ENCODE data around the gene EPHA6. TPM values are rescaled to one million over a fixed set of nuclear protein-coding genes. Genes with fewer than 3 reads are reported as not detected.
"Not testable (repeated sequence)": the region's sequence is repeated elsewhere in the genome, so short reads cannot be mapped to it uniquely, and the experiment has no call there.

Gene EPHA6
- total RNA-seq, 2 experiments from 2014 or later = not detected

DNA sequence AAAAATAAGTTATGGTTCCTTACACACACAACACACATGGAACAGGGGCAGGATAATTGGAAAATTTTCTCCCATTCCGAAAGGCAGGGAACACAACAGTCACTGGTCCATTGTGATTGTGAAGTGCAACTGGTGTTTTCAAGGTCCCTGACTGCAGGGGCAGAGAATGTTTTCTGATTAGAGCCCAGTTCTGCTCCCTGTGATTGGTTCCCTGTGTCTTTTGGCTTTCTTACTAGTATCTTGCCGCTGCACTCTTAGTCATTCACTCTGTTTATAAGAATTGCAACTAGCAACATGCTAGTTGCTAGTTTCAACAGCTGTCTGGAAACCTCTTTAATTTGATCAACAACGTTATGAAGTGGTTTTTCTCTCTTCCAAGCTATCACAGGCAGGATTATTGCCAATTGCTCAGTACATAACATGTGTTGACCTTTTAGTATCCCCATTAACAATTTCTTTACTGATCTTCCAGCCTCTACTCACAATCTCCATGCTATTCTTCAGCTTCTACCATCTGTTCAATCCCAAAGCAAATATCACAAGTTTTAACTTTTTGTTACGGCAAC is 177.5 kb downstream of the EPHA6 start:
- CTCF ChIA-PET = interaction anchor here (0.6 kb wide), 1 partner anchor 358 kb away, joined by 4 read pairs; no protein-coding TSS in a partner anchor
- intact Hi-C loops (cut with DNase I, micrococcal nuclease) = no loop called here
- DNase-seq = no peak
- no peak for ATAC-seq
- Mint-ChIP-seq H3K4me1 (no peaks in the 10 kb centered on the region), H3K27ac (no peak overlapping the region), H3K27me3 (no peaks in the 10 kb centered on the region), H3K36me3 (ENCODE audit: low read depth) (no peaks in the 10 kb centered on the region), H3K4me3 (no peak overlapping the region), H3K9me3 (ENCODE audit: low read depth) (peaks cover 5% of the 10 kb centered on the region)
- POLR2A ChIA-PET = no interaction called here

- Mint-ChIP-seq H3K4me3 (no peak overlapping the region), H3K9me3 (ENCODE audit: low read depth) (peaks cover 4% of the 10 kb centered on the region), H3K27me3 (no peaks in the 10 kb centered on the region), H3K36me3 (ENCODE audit: low read depth) (no peaks in the 10 kb centered on the region), H3K27ac (no peak overlapping the region), H3K4me1 (no peaks in the 10 kb centered on the region)
- ChIA-PET POLR2A (no interaction called here), CTCF (no interaction called here)
- ATAC-seq (no peak), DNase-seq (no peak)
- intact Hi-C loops (cut with DNase I, micrococcal nuclease) = no loop called here
Observed at GRCh38 chr3:96994988-96995387, 180.6 kb downstream of the EPHA6 start.

- no peaks in the 10 kb centered on the region for H3K36me3 Mint-ChIP-seq (ENCODE audit: low read depth)
- no peak overlapping the region for H3K4me3 Mint-ChIP-seq
- peaks cover 4% of the 10 kb centered on the region for H3K9me3 Mint-ChIP-seq (ENCODE audit: low read depth)
- DNase-seq = no peak
- H3K27me3 Mint-ChIP-seq = no peaks in the 10 kb centered on the region
- H3K27ac Mint-ChIP-seq = no peak overlapping the region
- intact Hi-C loops (cut with DNase I, micrococcal nuclease) = no loop called here
- POLR2A ChIA-PET = no interaction called here
- CTCF ChIA-PET = no interaction called here
- no peak for ATAC-seq
- H3K4me1 Mint-ChIP-seq = no peaks in the 10 kb centered on the region
Observed at GRCh38 chr3:96996009-96996408, 181.6 kb downstream of the EPHA6 start.

DNA sequence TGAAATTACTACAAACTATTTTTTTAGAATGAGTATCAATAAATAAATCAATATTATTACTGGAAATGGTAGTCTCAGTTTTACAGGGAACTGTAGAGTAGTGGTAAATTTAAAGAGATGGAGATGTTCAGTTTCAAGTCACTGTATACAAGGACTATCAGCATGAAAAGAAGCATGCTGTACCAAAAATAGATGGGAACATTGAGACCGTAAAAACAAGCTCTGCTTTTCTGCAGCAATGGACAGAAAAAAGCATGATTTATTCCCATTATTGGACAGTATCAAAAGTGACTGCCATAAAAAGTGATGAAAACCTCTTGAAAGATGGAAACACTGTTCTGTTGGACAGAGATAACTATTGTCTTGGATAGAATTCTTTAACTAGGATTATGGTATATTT is 187.2 kb downstream of the EPHA6 start:
- no peak overlapping the region for H3K4me3 Mint-ChIP-seq
- no peak overlapping the region for H3K27ac Mint-ChIP-seq
- ATAC-seq (no peak), DNase-seq (no peak)
- H3K9me3 Mint-ChIP-seq (ENCODE audit: low read depth) = peaks cover 6% of the 10 kb centered on the region
- ChIA-PET CTCF (no interaction called here), POLR2A (no interaction called here)
- no peaks in the 10 kb centered on the region for H3K27me3 Mint-ChIP-seq
- no peaks in the 10 kb centered on the region for H3K36me3 Mint-ChIP-seq (ENCODE audit: low read depth)
- no peaks in the 10 kb centered on the region for H3K4me1 Mint-ChIP-seq
- intact Hi-C loops (cut with DNase I, micrococcal nuclease) = no loop called here

DNA sequence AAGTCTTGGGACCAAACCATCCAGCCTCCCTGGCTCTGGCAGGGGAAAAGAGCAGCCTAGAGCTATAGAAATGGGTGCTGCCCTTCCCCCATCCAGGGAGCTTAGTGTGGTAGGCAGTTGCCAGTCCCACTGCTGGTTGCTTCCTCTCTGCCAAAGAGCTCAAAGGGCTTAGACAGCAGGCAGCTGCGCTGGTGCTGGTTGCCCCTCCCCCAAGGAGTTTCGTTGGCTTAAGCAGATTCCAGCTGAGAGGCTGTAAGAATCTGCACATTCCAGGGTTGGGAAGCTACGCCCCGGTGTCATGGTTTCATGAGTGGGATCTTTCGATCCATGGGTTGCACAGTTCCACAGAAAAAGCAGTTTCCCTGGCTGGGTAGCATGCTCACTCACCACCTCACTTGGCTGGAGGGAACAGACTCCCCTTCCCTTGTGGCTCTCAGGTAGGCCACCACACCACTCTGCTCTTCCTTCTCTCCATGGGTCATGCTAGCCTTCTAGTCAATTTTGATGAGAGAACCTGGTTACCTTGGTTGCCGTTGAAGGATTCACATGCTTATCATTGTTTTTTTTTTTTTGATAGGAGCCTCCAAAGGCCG is 195.1 kb downstream of the EPHA6 start:
- Mint-ChIP-seq H3K4me1 (no peaks in the 10 kb centered on the region), H3K36me3 (ENCODE audit: low read depth) (no peaks in the 10 kb centered on the region), H3K27me3 (no peaks in the 10 kb centered on the region), H3K9me3 (ENCODE audit: low read depth) (peaks cover 14% of the 10 kb centered on the region), H3K4me3 (no peak overlapping the region), H3K27ac (no peak overlapping the region)
- POLR2A ChIA-PET = no interaction called here
- ATAC-seq (no peak), DNase-seq (no peak)
- intact Hi-C loops (cut with DNase I, micrococcal nuclease) = no loop called here
- CTCF ChIA-PET = no interaction called here

- ATAC-seq (no peak), DNase-seq (no peak)
- POLR2A ChIA-PET = no interaction called here
- CTCF ChIA-PET = no interaction called here
- H3K4me3 Mint-ChIP-seq = no peak overlapping the region
- peaks cover 11% of the 10 kb centered on the region for H3K9me3 Mint-ChIP-seq (ENCODE audit: low read depth)
- no peaks in the 10 kb centered on the region for H3K4me1 Mint-ChIP-seq
- no peaks in the 10 kb centered on the region for H3K36me3 Mint-ChIP-seq (ENCODE audit: low read depth)
- no peaks in the 10 kb centered on the region for H3K27me3 Mint-ChIP-seq
- no peak overlapping the region for H3K27ac Mint-ChIP-seq
- intact Hi-C loops (cut with DNase I, micrococcal nuclease) = no loop called here
Observed at GRCh38 chr3:97010881-97011657, 196.7 kb downstream of the EPHA6 start.

GRCh38 chr3:97021778-97022177 is 207.4 kb downstream of the EPHA6 start:
- Mint-ChIP-seq H3K4me3 (no peak overlapping the region), H3K9me3 (ENCODE audit: low read depth) (peaks cover 3% of the 10 kb centered on the region), H3K4me1 (no peaks in the 10 kb centered on the region), H3K27ac (no peak overlapping the region), H3K27me3 (no peaks in the 10 kb centered on the region), H3K36me3 (ENCODE audit: low read depth) (no peaks in the 10 kb centered on the region)
- intact Hi-C loops (cut with DNase I, micrococcal nuclease) = no loop called here
- CTCF ChIA-PET = no interaction called here
- POLR2A ChIA-PET = no interaction called here
- ATAC-seq (no peak), DNase-seq (no peak)

- CTCF ChIA-PET; ATAC-seq; intact Hi-C loops (cut with DNase I, micrococcal nuclease); POLR2A ChIA-PET; H3K27ac Mint-ChIP-seq; DNase-seq; H3K36me3 Mint-ChIP-seq (ENCODE audit: low read depth); H3K4me3 Mint-ChIP-seq; H3K27me3 Mint-ChIP-seq; H3K4me1 Mint-ChIP-seq; H3K9me3 Mint-ChIP-seq (ENCODE audit: low read depth): not testable (repeated sequence)
Observed at GRCh38 chr3:97025612-97026011, 211.2 kb downstream of the EPHA6 start.

GRCh38 chr3:97029972-97030371 is 215.6 kb downstream of the EPHA6 start:
- DNase-seq (no peak), ATAC-seq (no peak)
- Mint-ChIP-seq H3K9me3 (ENCODE audit: low read depth) (peaks cover 2% of the 10 kb centered on the region), H3K27ac (no peak overlapping the region), H3K4me3 (no peak overlapping the region), H3K4me1 (no peaks in the 10 kb centered on the region), H3K27me3 (no peaks in the 10 kb centered on the region), H3K36me3 (ENCODE audit: low read depth) (no peaks in the 10 kb centered on the region)
- POLR2A ChIA-PET = no interaction called here
- CTCF ChIA-PET = no interaction called here
- intact Hi-C loops (cut with DNase I, micrococcal nuclease) = no loop called here

GRCh38 chr3:97037294-97037943 is 223.0 kb downstream of the EPHA6 start:
- Mint-ChIP-seq H3K9me3 (ENCODE audit: low read depth) (no peaks in the 10 kb centered on the region), H3K4me3 (no peak overlapping the region), H3K27ac (no peak overlapping the region), H3K4me1 (no peaks in the 10 kb centered on the region), H3K36me3 (ENCODE audit: low read depth) (no peaks in the 10 kb centered on the region), H3K27me3 (no peaks in the 10 kb centered on the region)
- ATAC-seq = no peak
- intact Hi-C loops (cut with DNase I, micrococcal nuclease) = no loop called here
- ChIA-PET CTCF (no interaction called here), POLR2A (no interaction called here)
- no peak for DNase-seq

GRCh38 chr3:97043411-97043810 is 229.0 kb downstream of the EPHA6 start:
- H3K4me1 Mint-ChIP-seq = no peaks in the 10 kb centered on the region
- DNase-seq = no peak
- H3K9me3 Mint-ChIP-seq (ENCODE audit: low read depth) = no peaks in the 10 kb centered on the region
- no peak for ATAC-seq
- H3K27ac Mint-ChIP-seq = no peak overlapping the region
- no peak overlapping the region for H3K4me3 Mint-ChIP-seq
- H3K27me3 Mint-ChIP-seq = no peaks in the 10 kb centered on the region
- intact Hi-C loops (cut with DNase I, micrococcal nuclease) = no loop called here
- POLR2A ChIA-PET = no interaction called here
- no peaks in the 10 kb centered on the region for H3K36me3 Mint-ChIP-seq (ENCODE audit: low read depth)
- CTCF ChIA-PET = interaction anchor here (0.5 kb wide), 1 partner anchor 17 kb away, joined by 3 read pairs; no protein-coding TSS in a partner anchor

DNA sequence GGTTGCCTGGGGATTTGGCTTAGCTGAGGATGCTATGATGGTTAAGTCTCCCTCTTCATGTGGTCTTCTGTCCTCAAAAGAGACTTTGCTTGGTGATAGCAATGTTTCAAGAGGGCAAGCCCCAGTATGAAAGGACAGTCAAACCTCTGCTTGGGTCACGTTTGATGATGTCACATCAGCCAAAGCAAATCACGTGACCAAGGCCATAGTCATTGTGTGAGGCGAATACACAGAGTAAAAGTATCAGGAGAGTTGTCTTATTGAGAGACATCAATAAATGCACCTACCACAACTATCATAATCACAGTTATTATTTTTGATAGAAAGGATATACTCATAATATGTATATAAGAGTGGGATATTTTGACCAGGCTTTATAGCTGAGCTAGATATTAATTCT is 243.0 kb downstream of the EPHA6 start:
- no peak for ATAC-seq
- POLR2A ChIA-PET = no interaction called here
- H3K27me3 Mint-ChIP-seq = no peaks in the 10 kb centered on the region

More for the DNA sequence above, 243.0 kb downstream of the EPHA6 start:
- no peak for DNase-seq
- CTCF ChIA-PET = interaction anchor here (0.6 kb wide), 1 partner anchor 22 kb away, joined by 3 read pairs; no protein-coding TSS in a partner anchor
- intact Hi-C loops (cut with DNase I, micrococcal nuclease) = no loop called here
- peaks cover 3% of the 10 kb centered on the region for H3K9me3 Mint-ChIP-seq (ENCODE audit: low read depth)
- H3K4me1 Mint-ChIP-seq = no peaks in the 10 kb centered on the region
- H3K36me3 Mint-ChIP-seq (ENCODE audit: low read depth) = no peaks in the 10 kb centered on the region
- H3K27ac Mint-ChIP-seq = no peak overlapping the region
- H3K4me3 Mint-ChIP-seq = no peak overlapping the region

All from activated CD4-positive, alpha-beta T cell treated with anti-CD3 and anti-CD28 coated beads for 36 hours (primary cell).